ENCODE data around the gene MAGEA1.
"Not testable (repeated sequence)": the region's sequence is repeated elsewhere in the genome, so short reads cannot be mapped to it uniquely, and the experiment has no call there.

Gene MAGEA1, protein sequence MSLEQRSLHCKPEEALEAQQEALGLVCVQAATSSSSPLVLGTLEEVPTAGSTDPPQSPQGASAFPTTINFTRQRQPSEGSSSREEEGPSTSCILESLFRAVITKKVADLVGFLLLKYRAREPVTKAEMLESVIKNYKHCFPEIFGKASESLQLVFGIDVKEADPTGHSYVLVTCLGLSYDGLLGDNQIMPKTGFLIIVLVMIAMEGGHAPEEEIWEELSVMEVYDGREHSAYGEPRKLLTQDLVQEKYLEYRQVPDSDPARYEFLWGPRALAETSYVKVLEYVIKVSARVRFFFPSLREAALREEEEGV

GRCh38 chrX:153179131-153179530, at the start of gene MAGEA1:
MAGEA1 (plus strand) TSS chrX:153179284; CDS start chrX:153182390, 3,106 bp downstream.
- peak within 1 kb of the TSS; percentile 29 for H3K4me3 ChIP-seq (ENCODE audit: low read depth, low read length)
- no peak for DNase-seq (ENCODE audit: low read depth)
- no peak for TF ChIP-seq CTCF (IDR thresholded peaks at IDR 0.05; ENCODE audit: control insufficient read depth, extremely low read depth, insufficient read depth)

DNA sequence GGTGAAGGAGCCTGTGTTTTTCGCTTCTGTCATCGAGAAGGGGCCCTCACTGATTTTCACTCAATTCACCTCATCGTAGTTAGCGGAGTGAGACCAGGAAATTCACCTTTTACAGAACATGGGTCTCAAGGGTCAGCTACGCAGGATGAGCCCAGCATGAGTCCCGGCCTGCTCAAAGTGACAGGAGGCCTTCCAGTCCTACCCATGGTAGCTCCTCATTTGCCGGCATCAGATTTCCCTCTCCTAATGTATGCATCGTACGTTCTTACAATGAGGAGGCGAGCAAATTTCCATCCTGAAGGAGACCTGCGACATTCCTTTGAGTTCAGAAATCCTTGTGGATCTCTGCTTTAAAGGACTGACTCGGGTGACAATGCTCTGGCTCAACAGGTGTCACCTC, 46.2 kb upstream of the MAGEA1 start:
- not testable (repeated sequence) for H3K4me3 ChIP-seq (ENCODE audit: low read depth, low read length); DNase-seq (ENCODE audit: low read depth)

DNA sequence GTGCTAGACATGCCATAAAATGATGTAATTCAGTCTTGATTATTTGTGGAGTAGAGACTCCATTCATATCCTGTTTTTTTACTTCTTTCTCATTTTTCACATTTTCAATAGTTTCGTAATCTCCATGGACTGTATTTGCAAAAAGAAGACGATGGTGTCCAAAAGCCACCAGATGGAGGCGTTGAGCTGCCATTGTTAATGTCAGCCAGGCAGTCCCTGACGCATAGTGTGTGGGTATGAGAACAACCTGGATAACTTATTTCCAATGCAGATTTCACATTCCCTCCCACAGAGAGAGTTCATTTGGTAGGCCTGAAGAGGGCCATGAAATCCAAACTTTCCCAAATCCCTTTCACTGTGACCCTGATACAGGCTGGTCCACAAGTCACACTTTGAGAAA, 40.0 kb upstream of the MAGEA1 start:
- not testable (repeated sequence) for DNase-seq (ENCODE audit: low read depth); H3K4me3 ChIP-seq (ENCODE audit: low read depth, low read length)

- DNase-seq (ENCODE audit: low read depth); H3K4me3 ChIP-seq (ENCODE audit: low read depth, low read length): not testable (repeated sequence)
Measured at GRCh38 chrX:153146288-153146687, 32.8 kb upstream of the MAGEA1 start.

GRCh38 chrX:153153516-153153915, 25.6 kb upstream of the MAGEA1 start:
- no peak overlapping the region for H3K4me3 ChIP-seq (ENCODE audit: low read depth, low read length)
- TF ChIP-seq CTCF (IDR thresholded peaks at IDR 0.05; ENCODE audit: control insufficient read depth, extremely low read depth, insufficient read depth) = no peak
- DNase-seq (ENCODE audit: low read depth) = no peak

DNA sequence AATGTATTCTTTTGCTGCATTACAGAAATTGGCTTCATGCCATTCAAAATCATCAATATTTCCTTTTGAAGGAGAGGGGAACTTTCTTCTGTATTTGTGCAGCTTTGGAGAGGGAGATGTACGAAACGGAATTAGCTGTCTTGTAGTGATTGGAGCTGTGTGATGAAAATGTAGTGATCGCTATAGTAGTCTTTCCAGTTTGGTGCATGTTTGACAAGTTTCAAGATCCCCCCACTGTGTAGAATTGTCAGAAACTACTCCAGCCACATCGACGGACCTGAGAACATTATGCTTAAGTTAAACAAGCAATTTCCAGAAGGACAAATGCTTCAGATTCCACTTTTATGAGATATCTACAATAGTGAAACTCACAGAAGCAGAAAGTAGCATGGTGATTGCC, 21.6 kb upstream of the MAGEA1 start:
- no peak for DNase-seq (ENCODE audit: low read depth)
- no peak for TF ChIP-seq CTCF (IDR thresholded peaks at IDR 0.05; ENCODE audit: control insufficient read depth, extremely low read depth, insufficient read depth)
- H3K4me3 ChIP-seq (ENCODE audit: low read depth, low read length) = no peak overlapping the region

GRCh38 chrX:153158319-153158718, 20.8 kb upstream of the MAGEA1 start:
- TF ChIP-seq CTCF (IDR thresholded peaks at IDR 0.05; ENCODE audit: control insufficient read depth, extremely low read depth, insufficient read depth) = no peak
- DNase-seq (ENCODE audit: low read depth) = no peak
- no peak overlapping the region for H3K4me3 ChIP-seq (ENCODE audit: low read depth, low read length)

- TF ChIP-seq CTCF (IDR thresholded peaks at IDR 0.05; ENCODE audit: control insufficient read depth, extremely low read depth, insufficient read depth) = no peak
- H3K4me3 ChIP-seq (ENCODE audit: low read depth, low read length) = no peak overlapping the region
- DNase-seq (ENCODE audit: low read depth) = no peak
Measured at GRCh38 chrX:153161952-153162351, 17.1 kb upstream of the MAGEA1 start.
